GM23248 (cell line): ENCODE measurements around the gene WASF3.

Experiments
- EZH2 ChIP-seq: fragments of 200-600 bp; sonication (generic); IDR thresholded peaks from 2 replicates; pipeline ENCODE4 v1.6.1; 2018; ENCODE audit warnings: antibody characterized with exemption, mild to moderate bottlenecking; ENCODE audit not compliant: insufficient read depth, poor library complexity, severe bottlenecking
- EZH2phosphoT487 ChIP-seq: fragments of 200-600 bp; sonication (generic); IDR thresholded peaks from 2 replicates; pipeline ENCODE4 v1.6.1; 2018; ENCODE audit warnings: antibody characterized with exemption, moderate library complexity, mild to moderate bottlenecking, low read depth; ENCODE audit not compliant: insufficient read depth

GRCh38 chr13:26534036-26534726 lies 23.3 kb upstream of the WASF3 start:
- no peak for TF ChIP-seq EZH2phosphoT487
- TF ChIP-seq EZH2, result no peak
